Breast epithelium (tissue), 4 donors: Measurements from ENCODE around the gene RNF180. TPM values are rescaled to one million over a fixed set of nuclear protein-coding genes. Genes with fewer than 3 reads are reported as not detected.

ENCODE experiments used
- DNase-seq, 2 donors: peaks; one replicate each; pipeline ENCODE4 v3.0.0-alpha.2; 2019; ENCODE audit warnings: low spot score in 2 of 2
- H3K27ac ChIP-seq, 2 donors: fragments of 200-600 bp; sonication (generic) in 1 of 2; one replicate each; pipeline ENCODE4 v1.5.1; 2016 to 2019; ENCODE audit warnings: mild to moderate bottlenecking in 1 of 2
- H3K27me3 ChIP-seq, 2 donors: fragments of 200-600 bp; sonication (generic) in 1 of 2; one replicate each; pipeline versions ENCODE4 v1.5.1 to v1.6.0; 2017 to 2019; ENCODE audit warnings: control low read depth in 1 of 2, mild to moderate bottlenecking in 1 of 2
- H3K36me3 ChIP-seq: fragments of 200-600 bp; one replicate; pipeline ENCODE4 v1.5.1; 2019
- H3K4me1 ChIP-seq, 2 donors: fragments of 200-600 bp; sonication (generic); one replicate each; pipeline ENCODE4 v1.5.1; 2016 to 2019; ENCODE audit warnings: control low read depth in 1 of 2
- H3K4me3 ChIP-seq, 3 donors: fragments of 200-600 bp; sonication (generic); 1 replicate in 2 of 3; 2 replicates in 1 of 3; pipeline ENCODE4 v1.5.1; 2016 to 2019; ENCODE audit warnings: mild to moderate bottlenecking in 3 of 3, moderate library complexity in 2 of 3
- H3K9me3 ChIP-seq, 2 donors: fragments of 200-600 bp; sonication (generic) in 1 of 2; one replicate each; pipeline ENCODE4 v1.5.1; 2016 to 2019; ENCODE audit warnings: control low read depth in 1 of 2
- CTCF ChIP-seq, 3 donors: fragments of 450-650 bp; IDR thresholded peaks; one replicate each; pipeline ENCODE4 v1.5.1; 2016 to 2017; ENCODE audit warnings: antibody characterized with exemption in 3 of 3, mild to moderate bottlenecking in 3 of 3, moderate library complexity in 3 of 3
- POLR2A ChIP-seq: fragments of 450-650 bp; IDR thresholded peaks from one replicate; pipeline ENCODE4 v1.6.1; 2016; ENCODE audit warnings: antibody characterized with exemption, mild to moderate bottlenecking, moderate library complexity
- POLR2AphosphoS5 ChIP-seq, 3 donors: sonication (generic); formaldehyde crosslinking; IDR thresholded peaks; one replicate each; pipeline ENCODE4 v1.6.1; 2017; ENCODE audit warnings: antibody characterized with exemption in 3 of 3
- intact Hi-C: fragments of 100-400 bp; cut with DNase I; formaldehyde crosslinking; loops from one replicate; pipeline ENCODE4 v1.15.1; 2023; ENCODE audit warnings: low total_unique reads
- total RNA-seq, 3 donors: library from RNA; depleted of rRNA; stranded (reverse); fragments of >200 nt; gene quantifications; one replicate each; pipeline ENCODE4 v1.1.0, GENCODE V29; 2016

The RNF180 gene
- total RNA-seq, 3 donors from 2014 or later = 14.4 to 22.7 (median 16.2) TPM

GRCh38 chr5:64180661-64181343 is 15.2 kb downstream of the RNF180 start:
- intact Hi-C loops = no loop called here
- no peaks in the 10 kb centered on the region for H3K27me3 ChIP-seq
- no peak for DNase-seq
- TF ChIP-seq POLR2A (no peak), CTCF (IDR thresholded peaks at IDR 0.05) (no peak), POLR2AphosphoS5 (IDR thresholded peaks at IDR 0.05) (no peak)
- H3K9me3 ChIP-seq = no peaks in the 10 kb centered on the region
- no peaks in the 10 kb centered on the region for H3K4me1 ChIP-seq
- H3K4me3 ChIP-seq = peak overlapping the region in 1 of 3 donors; percentile 18
- peak overlapping the region in 1 of 2 donors; percentile 20 for H3K27ac ChIP-seq
- H3K36me3 ChIP-seq = no peaks in the 10 kb centered on the region

GRCh38 chr5:64181440-64181839 is 15.8 kb downstream of the RNF180 start:
- no peaks in the 10 kb centered on the region for H3K9me3 ChIP-seq
- TF ChIP-seq POLR2A = no peak
- no peak for TF ChIP-seq POLR2AphosphoS5 (IDR thresholded peaks at IDR 0.05)
- TF ChIP-seq CTCF (IDR thresholded peaks at IDR 0.05) = no peak
- peak overlapping the region in 1 of 2 donors; percentile 20 for H3K27ac ChIP-seq
- intact Hi-C loops = no loop called here
- DNase-seq = no peak
- H3K4me1 ChIP-seq = no peaks in the 10 kb centered on the region
- no peaks in the 10 kb centered on the region for H3K27me3 ChIP-seq
- no peaks in the 10 kb centered on the region for H3K36me3 ChIP-seq
- no peak overlapping the region for H3K4me3 ChIP-seq

GRCh38 chr5:64183956-64184355 is 18.3 kb downstream of the RNF180 start:
- intact Hi-C loops = no loop called here
- H3K4me1 ChIP-seq = no peaks in the 10 kb centered on the region

GRCh38 chr5:64184832-64185231 is 19.2 kb downstream of the RNF180 start:
- H3K27me3 ChIP-seq = no peaks in the 10 kb centered on the region
- no peak overlapping the region for H3K27ac ChIP-seq
- no peaks in the 10 kb centered on the region for H3K9me3 ChIP-seq
- H3K4me1 ChIP-seq = no peaks in the 10 kb centered on the region
- DNase-seq = no peak
- H3K4me3 ChIP-seq = no peak overlapping the region
- H3K36me3 ChIP-seq = no peaks in the 10 kb centered on the region
- no peak for TF ChIP-seq POLR2AphosphoS5 (IDR thresholded peaks at IDR 0.05)
- no peak for TF ChIP-seq POLR2A
- no peak for TF ChIP-seq CTCF (IDR thresholded peaks at IDR 0.05)
- intact Hi-C loops = no loop called here

More at GRCh38 chr5:64183956-64184355, 18.3 kb downstream of the RNF180 start:
- no peaks in the 10 kb centered on the region for H3K36me3 ChIP-seq
- TF ChIP-seq POLR2AphosphoS5 (IDR thresholded peaks at IDR 0.05) (no peak), CTCF (IDR thresholded peaks at IDR 0.05) (no peak), POLR2A (no peak)
- DNase-seq = no peak
- H3K27me3 ChIP-seq = no peaks in the 10 kb centered on the region
- no peaks in the 10 kb centered on the region for H3K9me3 ChIP-seq
- H3K27ac ChIP-seq = no peak overlapping the region
- H3K4me3 ChIP-seq = no peak overlapping the region

- TF ChIP-seq POLR2A (no peak), POLR2AphosphoS5 (IDR thresholded peaks at IDR 0.05) (no peak), CTCF (IDR thresholded peaks at IDR 0.05) (no peak)
- H3K4me1 ChIP-seq = no peaks in the 10 kb centered on the region
- H3K27ac ChIP-seq = no peak overlapping the region
- H3K36me3 ChIP-seq = no peaks in the 10 kb centered on the region
- no peak overlapping the region for H3K4me3 ChIP-seq
- no peaks in the 10 kb centered on the region for H3K9me3 ChIP-seq
- H3K27me3 ChIP-seq = no peaks in the 10 kb centered on the region
- no peak for DNase-seq
- intact Hi-C loops = no loop called here
Observed at GRCh38 chr5:64188776-64189175, 23.1 kb downstream of the RNF180 start.
